Measurements from ENCODE around the gene INPPL1. TPM values are rescaled to one million over a fixed set of nuclear protein-coding genes. Genes with fewer than 3 reads are reported as not detected.

The INPPL1 gene
- total and polyA plus RNA-seq, 2 of the 13 experiments (the other 11 are each of a cell fraction or from before 2014, with no cell fraction given): 29.1 to 66.9 TPM

DNA sequence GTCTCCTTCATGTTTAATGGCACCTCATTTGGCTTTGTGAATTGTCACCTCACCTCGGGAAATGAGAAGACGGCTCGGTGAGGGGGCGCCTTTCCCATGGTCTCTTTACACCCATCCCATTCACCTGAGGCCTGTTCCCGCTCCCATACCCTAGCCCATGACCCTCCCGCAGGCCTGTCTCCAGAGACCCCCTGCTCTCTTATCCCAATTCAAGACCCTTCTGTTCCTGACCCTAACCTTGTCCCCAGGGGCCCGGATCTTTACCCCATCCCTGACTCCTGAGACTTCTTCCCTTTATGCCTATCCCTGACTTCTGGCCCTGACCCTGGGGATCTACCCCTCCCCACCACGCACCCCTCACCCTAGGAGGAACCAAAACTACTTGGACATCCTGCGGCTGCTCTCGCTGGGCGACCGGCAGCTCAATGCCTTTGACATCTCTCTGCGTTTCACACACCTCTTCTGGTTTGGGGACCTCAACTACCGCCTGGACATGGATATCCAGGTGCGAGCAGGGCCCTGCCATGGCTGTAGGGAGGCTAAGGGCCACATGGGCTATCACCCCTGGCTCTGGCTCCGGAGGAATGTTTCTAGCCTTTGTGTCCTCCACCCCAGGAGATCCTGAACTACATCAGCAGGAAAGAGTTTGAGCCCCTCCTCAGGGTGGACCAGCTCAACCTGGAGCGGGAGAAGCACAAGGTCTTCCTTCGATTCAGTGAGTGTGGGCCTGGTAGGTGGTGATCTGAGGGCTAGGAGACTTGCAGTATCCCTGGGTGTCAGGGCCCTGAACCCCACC is 7.9 kb downstream of the INPPL1 start:
- peaks cover 21 to 61% of the 10 kb centered on the region in 2 experiments; a peak in 4 of 5 replicates for H3K36me3 ChIP-seq (replicated peaks in 1 of 2; ENCODE audit: control insufficient read depth in 1 of 2, insufficient read depth in 2 of 2, low read length in 2 of 2)
- no peak for FAIRE-seq
- POLR2A ChIA-PET: no interaction called here

GRCh38 chr11:72233056-72233772 is 8.6 kb downstream of the INPPL1 start:
- Histone ChIP-seq H3K9ac (ENCODE audit: insufficient read depth, low read depth, low read length) (no peak overlapping the region), H3K79me2 (ENCODE audit: insufficient read depth, low read length) (no peaks in the 10 kb centered on the region), H3K4me2 (ENCODE audit: low read depth, low read length) (no peak overlapping the region), H3K9me3 (ENCODE audit: low read length) (no peaks in the 10 kb centered on the region), H3K4me3 (replicated peaks in 1 of 3; ENCODE audit: insufficient read depth in 1 of 3, low read depth in 2 of 3, low read length in 3 of 3) (no peak overlapping the region), H3K36me3 (replicated peaks in 1 of 2; ENCODE audit: control insufficient read depth in 1 of 2, insufficient read depth in 2 of 2, low read length in 2 of 2) (peaks cover 21 to 61% of the 10 kb centered on the region in 2 experiments; a peak in 4 of 5 replicates), H4K20me1 (ENCODE audit: insufficient read depth, low read length) (no peaks in the 10 kb centered on the region), H3K4me1 (ENCODE audit: insufficient read depth, low read length) (no peaks in the 10 kb centered on the region), H2AFZ (ENCODE audit: low read length) (no peak overlapping the region), H3K27ac (ENCODE audit: extremely low read length, insufficient read depth, low read length) (no peak overlapping the region), H3K27me3 (ENCODE audit: control insufficient read depth in 1 of 2, insufficient read depth in 2 of 2, low read length in 2 of 2) (no peaks in the 10 kb centered on the region)
- ATAC-seq: no peak
- WGBS (ENCODE audit: low lambda C conversion rate): 94% methylated on average over 12 of the region's 13 CpGs
- BruUV-seq (replicated peaks): no TSS peak
- CTCF ChIA-PET (ENCODE audit: low intra/inter-chr PET ratio, low total read pairs): no interaction called here
- POLR2A ChIA-PET: no interaction called here
- no peak for DNase-seq (ENCODE audit: low spot score)
- no peak for FAIRE-seq
- in situ Hi-C loops (cut with HindIII; ENCODE audit: extremely low pct_ligation_motif_present, low pct_unique_long_range_greater_than_20kb) (no loop called here), intact Hi-C loops (cut with micrococcal nuclease; ENCODE audit: unreplicated experiment) (no loop called here)
- TF ChIP-seq KLF6 (CRISPR knock-in tag; IDR thresholded peaks at IDR 0.05) (no peak), NAIF1 (CRISPR knock-in tag; IDR thresholded peaks at IDR 0.05; ENCODE audit: borderline replicate concordance) (no peak), POLR2A (IDR thresholded peaks at IDR 0.05; ENCODE audit: insufficient read depth in 1 of 2, low read depth in 2 of 2, low read length in 2 of 2) (0 out of 4 replicates have a peak, but pooled peaks of 1 of the 2 experiments have one; percentile 10), ATF7 (IDR thresholded peaks at IDR 0.05) (0 out of 2 replicates have a peak, but pooled peaks have one; percentile 3), ATF7 (CRISPR knock-in tag; IDR thresholded peaks at IDR 0.05) (no peak), AKNA (CRISPR knock-in tag; IDR thresholded peaks at IDR 0.05; ENCODE audit: borderline replicate concordance) (no peak), EEA1 (CRISPR knock-in tag; IDR thresholded peaks at IDR 0.05; ENCODE audit: borderline replicate concordance) (no peak)

More for the DNA sequence above, 7.9 kb downstream of the INPPL1 start:
- H3K4me3 ChIP-seq (replicated peaks in 1 of 3; ENCODE audit: insufficient read depth in 1 of 3, low read depth in 2 of 3, low read length in 3 of 3): no peak overlapping the region
- in situ Hi-C loops (cut with HindIII; ENCODE audit: extremely low pct_ligation_motif_present, low pct_unique_long_range_greater_than_20kb) (no loop called here), intact Hi-C loops (cut with micrococcal nuclease; ENCODE audit: unreplicated experiment) (no loop called here)
- no peak overlapping the region for H2AFZ ChIP-seq (ENCODE audit: low read length)
- CTCF ChIA-PET (ENCODE audit: low intra/inter-chr PET ratio, low total read pairs): no interaction called here
- no peaks in the 10 kb centered on the region for H3K9me3 ChIP-seq (ENCODE audit: low read length)
- no peaks in the 10 kb centered on the region for H3K27me3 ChIP-seq (ENCODE audit: control insufficient read depth in 1 of 2, insufficient read depth in 2 of 2, low read length in 2 of 2)
- TF ChIP-seq NR2F6 (IDR thresholded peaks at IDR 0.05): no peak
- TF ChIP-seq NR2F6 (CRISPR knock-in tag; IDR thresholded peaks at IDR 0.05): no peak
- TF ChIP-seq POLR2A (IDR thresholded peaks at IDR 0.05; ENCODE audit: insufficient read depth in 1 of 2, low read depth in 2 of 2, low read length in 2 of 2): 0 out of 4 replicates have a peak, but pooled peaks of 1 of the 2 experiments have one; percentile 2
- TF ChIP-seq, protein P1, sequence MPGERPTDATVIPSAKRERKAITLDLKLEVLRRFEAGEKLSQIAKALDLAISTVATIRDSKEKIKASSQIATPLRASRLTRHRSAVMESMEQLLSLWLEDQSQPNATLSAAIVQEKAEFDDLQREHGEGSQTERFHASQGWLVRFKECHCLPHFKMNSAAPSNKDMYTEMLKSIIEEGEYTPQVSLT (CRISPR knock-in tag; IDR thresholded peaks at IDR 0.05; ENCODE audit: borderline replicate concordance, low read depth): no peak
- H3K4me2 ChIP-seq (ENCODE audit: low read depth, low read length): no peak overlapping the region
- H3K79me2 ChIP-seq (ENCODE audit: insufficient read depth, low read length): no peaks in the 10 kb centered on the region
- H4K20me1 ChIP-seq (ENCODE audit: insufficient read depth, low read length): no peaks in the 10 kb centered on the region
- 95% methylated on average over 16 of the region's 18 CpGs for WGBS (ENCODE audit: low lambda C conversion rate)
- ATAC-seq (no peak), DNase-seq (ENCODE audit: low spot score) (no peak)
- no peaks in the 10 kb centered on the region for H3K4me1 ChIP-seq (ENCODE audit: insufficient read depth, low read length)
- H3K9ac ChIP-seq (ENCODE audit: insufficient read depth, low read depth, low read length): no peak overlapping the region
- H3K27ac ChIP-seq (ENCODE audit: extremely low read length, insufficient read depth, low read length): no peak overlapping the region
- BruUV-seq (replicated peaks): no TSS peak
